Activated B cell treated with CpG ODN at 0.5 μM for 24 hours (primary cell): ENCODE measurements around the gene PTPRN. TPM values are rescaled to one million over a fixed set of nuclear protein-coding genes. Genes with fewer than 3 reads are reported as not detected.

Experiments
- ATAC-seq: fragments of 200-7000 bp; cut with Tn5 transposase; one replicate; pipeline ENCODE4 v1.10.0; 2021; ENCODE audit warnings: low read depth, mild to moderate bottlenecking, moderate library complexity
- CTCF ChIA-PET: fragments of 350-600 bp; sonication (Branson Sonifier 250); formaldehyde crosslinking; loops from one replicate; lab custom pipeline; 2021; ENCODE audit warnings: antibody characterized with exemption; lab: Charles Lee
- POLR2A ChIA-PET: fragments of 350-600 bp; sonication (Branson Sonifier 250); formaldehyde crosslinking; loops from one replicate; lab custom pipeline; 2021; ENCODE audit warnings: antibody characterized with exemption; lab: Charles Lee
- DNase-seq: peaks from one replicate; pipeline ENCODE4 v3.0.0; 2022
- H3K27ac Mint-ChIP-seq: one replicate; pipeline ENCODE4 v1.8.0; 2020; ENCODE audit warnings: mixed read lengths
- H3K27me3 Mint-ChIP-seq: one replicate; pipeline ENCODE4 v1.8.0; 2021; ENCODE audit warnings: mixed read lengths
- H3K36me3 Mint-ChIP-seq: one replicate; pipeline ENCODE4 v1.8.0; 2021; ENCODE audit warnings: low read depth, mixed read lengths
- H3K4me1 Mint-ChIP-seq: one replicate; pipeline ENCODE4 v1.8.0; 2021; ENCODE audit warnings: mixed read lengths
- H3K4me3 Mint-ChIP-seq: one replicate; pipeline ENCODE4 v1.8.0; 2020; ENCODE audit warnings: mild to moderate bottlenecking, mixed read lengths
- H3K9me3 Mint-ChIP-seq: one replicate; pipeline ENCODE4 v1.8.0; 2020; ENCODE audit warnings: mixed read lengths
- CTCF ChIP-seq: fragments of 200-600 bp; IDR thresholded peaks from one replicate; pipeline ENCODE4 v1.8.0; 2022; ENCODE audit warnings: antibody characterized with exemption, mild to moderate bottlenecking
- intact Hi-C: fragments of 100-400 bp; cut with micrococcal nuclease; formaldehyde crosslinking; loops from one replicate; pipeline ENCODE4 v1.15.1; 2024
- total RNA-seq: library from RNA; stranded (reverse); gene quantifications from 2 replicates; pipeline ENCODE4 v1.2.3, GENCODE V29; 2022

PTPRN gene
- total RNA-seq, 1 donor from 2014 or later = not detected

- intact Hi-C loops = loop anchor here (5.0 kb wide), 1 partner anchor 291 kb away; the partner anchor contains the start of genes CHPF and TMEM198
Measured at GRCh38 chr2:219251656-219252055, 57.5 kb downstream of the PTPRN start.

GRCh38 chr2:219250049-219250781 is 59.0 kb downstream of the PTPRN start:
- Mint-ChIP-seq H3K4me3 (peak overlapping the region; percentile 82), H3K9me3 (no peaks in the 10 kb centered on the region), H3K27ac (peak overlapping the region; percentile 98), H3K27me3 (no peaks in the 10 kb centered on the region), H3K4me1 (peaks cover 77% of the 10 kb centered on the region), H3K36me3 (peaks cover 55% of the 10 kb centered on the region)
- no peak for TF ChIP-seq CTCF
- DNase-seq = no peak
- ATAC-seq = no peak
- ChIA-PET POLR2A (interaction anchor here (0.6 to 12.0 kb wide), 17 partner anchors 11 to 371 kb away, joined by 3 to 287 read pairs (median 8); partner anchors contain the start of genes ABCB6, ANKZF1, ATG9A and CNPPD1), CTCF (interaction anchor here (1.1 to 5.2 kb wide), 4 partner anchors 18 to 44 kb away, joined by 3 to 35 read pairs (median 18); partner anchors contain the start of genes ANKZF1, ATG9A and DNAJB2)
- intact Hi-C loops = loop anchor here (5.0 kb wide), 1 partner anchor 292 kb away; the partner anchor contains the start of genes CHPF and TMEM198

More at GRCh38 chr2:219251656-219252055, 57.5 kb downstream of the PTPRN start:
- peak overlapping the region; percentile 98 for H3K27ac Mint-ChIP-seq
- no peak for DNase-seq
- H3K36me3 Mint-ChIP-seq = peaks cover 53% of the 10 kb centered on the region
- H3K4me3 Mint-ChIP-seq = peak overlapping the region; percentile 82
- H3K27me3 Mint-ChIP-seq = no peaks in the 10 kb centered on the region
- ChIA-PET POLR2A (interaction anchor here (0.6 to 12.0 kb wide), 9 partner anchors 10 to 359 kb away, joined by 3 to 287 read pairs (median 61); partner anchors contain the start of genes ABCB6, ANKZF1, ATG9A and CNPPD1), CTCF (interaction anchor here (1.2 to 5.2 kb wide), 3 partner anchors 27 to 80 kb away, joined by 3 to 35 read pairs (median 34); partner anchors contain the start of gene DNAJB2)
- no peak for TF ChIP-seq CTCF
- no peak for ATAC-seq
- H3K9me3 Mint-ChIP-seq = no peaks in the 10 kb centered on the region
- peaks cover 76% of the 10 kb centered on the region for H3K4me1 Mint-ChIP-seq

GRCh38 chr2:219249203-219249980 is 59.8 kb downstream of the PTPRN start:
- Mint-ChIP-seq H3K4me1 (peaks cover 76% of the 10 kb centered on the region), H3K36me3 (peaks cover 55% of the 10 kb centered on the region), H3K9me3 (no peaks in the 10 kb centered on the region), H3K27ac (peak overlapping the region; percentile 98), H3K27me3 (no peaks in the 10 kb centered on the region), H3K4me3 (peak overlapping the region; percentile 82)
- ChIA-PET CTCF (interaction anchor here (1.1 to 5.2 kb wide), 5 partner anchors 18 to 90 kb away, joined by 3 to 35 read pairs (median 4); partner anchors contain the start of genes ANKZF1, ATG9A and DNAJB2), POLR2A (interaction anchor here (0.6 to 12.0 kb wide), 22 partner anchors 8 to 370 kb away, joined by 3 to 287 read pairs (median 4); partner anchors contain the start of genes ABCB6, ANKZF1, ATG9A and CNPPD1)
- intact Hi-C loops = loop anchor here (1.0 kb wide), 2 partner anchors 20 to 30 kb away; partner anchors contain the start of genes ANKZF1, ATG9A and DNAJB2
- TF ChIP-seq CTCF = no peak
- peak; percentile 29 for ATAC-seq
- DNase-seq = peak; percentile 45

GRCh38 chr2:219248845-219249202 is 60.4 kb downstream of the PTPRN start:
- POLR2A ChIA-PET = interaction anchor here (0.6 to 12.0 kb wide), 20 partner anchors 8 to 370 kb away, joined by 3 to 287 read pairs (median 4); partner anchors contain the start of genes ABCB6, ANKZF1, ATG9A and CNPPD1
- Mint-ChIP-seq H3K4me1 (peaks cover 78% of the 10 kb centered on the region), H3K27me3 (no peaks in the 10 kb centered on the region), H3K27ac (peak overlapping the region; percentile 98), H3K4me3 (peak overlapping the region; percentile 82), H3K36me3 (peaks cover 55% of the 10 kb centered on the region), H3K9me3 (no peaks in the 10 kb centered on the region)
- DNase-seq = no peak
- no peak for TF ChIP-seq CTCF
- CTCF ChIA-PET = interaction anchor here (1.1 to 5.2 kb wide), 5 partner anchors 17 to 89 kb away, joined by 3 to 35 read pairs (median 4); partner anchors contain the start of genes ANKZF1, ATG9A and DNAJB2
- ATAC-seq = no peak
- intact Hi-C loops = loop anchor here (1.0 kb wide), 2 partner anchors 20 to 30 kb away; partner anchors contain the start of genes ANKZF1, ATG9A and DNAJB2
